Measurements from ENCODE around the gene TENT4A. TPM values are rescaled to one million over a fixed set of nuclear protein-coding genes. Genes with fewer than 3 reads are reported as not detected.

The TENT4A gene
- total RNA-seq, 1 donor from 2014 or later, result 13.0 TPM

- intact Hi-C loops (cut with DNase I), result no loop called here
- ATAC-seq (no peak), DNase-seq (ENCODE audit: missing footprints) (no peak)
Measured at GRCh38 chr5:6774721-6775204, 61.5 kb downstream of the TENT4A start.

- ATAC-seq (no peak), DNase-seq (ENCODE audit: missing footprints) (no peak)
- intact Hi-C loops (cut with DNase I), result no loop called here
Measured at GRCh38 chr5:6775571-6775970, 62.3 kb downstream of the TENT4A start.

- ATAC-seq (no peak), DNase-seq (ENCODE audit: missing footprints) (no peak)
- intact Hi-C loops (cut with DNase I), result no loop called here
Measured at GRCh38 chr5:6780802-6781391, 67.7 kb downstream of the TENT4A start.

DNA sequence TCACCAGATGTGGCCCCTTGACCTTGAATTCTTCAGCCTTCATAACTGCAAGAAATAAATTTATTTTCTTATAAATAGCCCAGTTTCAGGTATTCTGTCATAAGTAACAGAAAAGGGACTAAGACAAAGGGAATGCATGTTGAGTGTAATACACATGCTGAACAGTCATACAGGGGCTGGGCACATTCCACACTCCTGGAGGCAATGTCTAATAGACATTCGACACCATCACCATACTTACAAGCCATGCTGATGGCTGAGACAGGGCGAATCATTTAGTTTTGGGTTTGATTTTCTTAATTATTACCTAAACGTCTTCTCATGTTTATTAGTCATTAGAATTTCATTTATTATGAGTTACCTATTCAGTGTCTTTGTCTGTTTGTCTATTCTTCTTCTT is 68.5 kb downstream of the TENT4A start:
- no peak for ATAC-seq
- intact Hi-C loops (cut with DNase I), result no loop called here
- no peak for DNase-seq (ENCODE audit: missing footprints)

GRCh38 chr5:6783787-6784186 is 70.6 kb downstream of the TENT4A start:
- no peak for DNase-seq (ENCODE audit: missing footprints)
- intact Hi-C loops (cut with DNase I), result no loop called here
- no peak for ATAC-seq

DNA sequence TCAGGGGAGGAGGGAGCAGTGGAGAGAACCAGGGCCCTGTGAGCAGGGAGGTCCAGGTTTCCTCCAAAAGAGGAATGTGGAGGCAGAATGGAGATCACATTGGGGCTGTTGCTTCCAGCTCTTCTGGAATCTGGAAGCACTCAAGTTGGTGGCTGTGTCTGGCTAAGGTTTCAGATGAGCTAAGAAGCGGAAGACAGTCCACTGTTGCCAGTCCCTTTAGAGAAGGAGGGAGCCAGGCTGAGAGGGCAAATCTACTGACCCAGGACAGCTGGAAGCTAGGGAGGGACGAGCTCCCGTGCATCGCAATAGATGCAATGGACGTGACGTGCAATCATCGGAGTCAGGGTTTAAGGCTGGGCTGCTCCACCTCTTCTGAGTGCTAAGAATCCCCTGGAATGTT is 71.2 kb downstream of the TENT4A start:
- ATAC-seq (no peak), DNase-seq (ENCODE audit: missing footprints) (no peak)
- intact Hi-C loops (cut with DNase I), result no loop called here

- DNase-seq (ENCODE audit: missing footprints) (no peak), ATAC-seq (no peak)
- intact Hi-C loops (cut with DNase I), result no loop called here
Measured at GRCh38 chr5:6785161-6785860, 72.1 kb downstream of the TENT4A start.

DNA sequence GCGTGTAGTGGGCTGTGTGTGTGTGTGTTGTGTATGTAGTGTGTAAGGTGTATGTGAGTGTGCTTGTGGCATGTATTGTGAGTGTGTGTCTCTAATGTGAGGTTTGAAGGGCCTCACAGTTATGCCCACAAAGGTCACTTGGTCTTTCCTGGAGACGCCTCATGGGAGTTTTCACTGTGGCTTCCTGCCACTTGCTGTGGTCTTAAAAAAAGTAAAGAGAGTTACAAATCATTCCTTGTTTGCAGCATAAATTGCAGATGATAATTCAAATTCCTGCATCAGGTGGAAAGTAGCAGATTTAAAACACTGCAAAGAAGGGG is 72.6 kb downstream of the TENT4A start:
- no peak for DNase-seq (ENCODE audit: missing footprints)
- intact Hi-C loops (cut with DNase I), result no loop called here
- ATAC-seq, result no peak

DNA sequence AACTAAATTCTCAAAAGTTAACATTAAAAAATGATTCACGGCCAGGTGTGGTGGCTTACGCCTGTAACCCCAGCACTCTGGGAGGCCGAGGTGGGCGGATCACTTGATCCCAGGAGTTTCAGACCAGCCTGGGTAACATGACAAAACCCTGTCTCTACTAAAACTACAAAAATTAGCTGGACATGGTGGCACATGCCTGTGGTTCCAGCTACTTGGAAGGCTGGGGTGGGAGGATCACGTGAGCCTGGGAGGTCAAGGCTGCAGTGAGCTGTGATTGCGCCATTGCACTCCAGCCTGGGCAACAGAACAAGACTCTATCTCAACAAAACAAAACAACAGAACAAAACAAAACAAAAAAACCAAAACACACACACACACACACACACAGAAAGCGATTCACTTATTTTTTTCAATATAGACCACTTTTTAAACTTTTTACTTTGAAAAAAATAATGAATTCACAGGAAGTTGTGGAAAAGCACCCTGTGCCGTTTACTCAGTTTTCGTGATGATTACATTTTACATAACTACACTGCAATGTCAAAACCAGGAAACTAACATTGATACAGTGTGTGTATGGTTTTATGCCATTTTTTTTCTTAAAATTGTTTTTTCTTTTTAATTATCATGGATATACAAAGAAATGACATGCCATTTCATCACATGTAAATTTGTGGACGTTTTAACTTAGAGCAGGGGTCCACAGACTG is 73.7 kb downstream of the TENT4A start:
- ATAC-seq (no peak), DNase-seq (ENCODE audit: missing footprints) (peak; percentile 82)
- intact Hi-C loops (cut with DNase I), result no loop called here

DNA sequence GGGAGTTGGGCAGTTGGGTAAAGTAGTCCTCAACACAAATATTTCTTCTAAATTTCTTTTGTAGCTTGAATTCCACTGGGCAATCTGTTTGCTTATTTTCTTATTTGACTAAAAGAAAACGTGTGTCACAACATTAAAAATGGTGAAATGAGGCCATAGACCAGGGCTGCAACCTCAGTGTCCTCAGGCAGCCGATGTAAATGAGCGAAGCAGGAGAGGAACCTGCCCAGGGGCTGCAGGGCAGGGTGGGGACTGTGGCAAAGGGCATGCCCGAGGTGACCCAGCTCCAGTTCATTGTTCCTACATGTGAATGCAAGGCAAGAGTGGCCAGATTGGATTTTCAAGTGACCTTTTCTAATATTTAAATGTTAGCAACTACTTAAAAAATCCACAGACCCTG is 74.7 kb downstream of the TENT4A start:
- intact Hi-C loops (cut with DNase I), result no loop called here
- ATAC-seq (no peak), DNase-seq (ENCODE audit: missing footprints) (no peak)

DNA sequence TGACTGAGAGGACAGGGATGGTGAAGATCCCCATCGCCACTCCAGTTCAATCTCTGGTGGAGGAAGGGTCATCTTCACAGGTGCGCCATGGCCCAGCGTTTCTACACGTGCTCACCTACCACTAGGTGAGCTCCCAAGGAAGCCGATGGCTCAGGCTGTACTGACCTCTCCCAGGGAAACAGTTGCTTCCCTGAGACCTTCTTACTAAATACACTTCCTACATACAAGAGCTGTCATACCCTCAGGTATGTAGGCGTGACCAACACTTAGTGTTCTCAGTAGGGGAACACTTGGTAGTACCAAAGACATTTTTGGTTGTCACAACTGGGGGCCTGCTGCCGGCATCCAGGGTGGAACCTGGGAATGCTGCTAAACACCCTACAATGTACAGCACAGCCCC is 75.2 kb downstream of the TENT4A start:
- intact Hi-C loops (cut with DNase I), result no loop called here

DNA sequence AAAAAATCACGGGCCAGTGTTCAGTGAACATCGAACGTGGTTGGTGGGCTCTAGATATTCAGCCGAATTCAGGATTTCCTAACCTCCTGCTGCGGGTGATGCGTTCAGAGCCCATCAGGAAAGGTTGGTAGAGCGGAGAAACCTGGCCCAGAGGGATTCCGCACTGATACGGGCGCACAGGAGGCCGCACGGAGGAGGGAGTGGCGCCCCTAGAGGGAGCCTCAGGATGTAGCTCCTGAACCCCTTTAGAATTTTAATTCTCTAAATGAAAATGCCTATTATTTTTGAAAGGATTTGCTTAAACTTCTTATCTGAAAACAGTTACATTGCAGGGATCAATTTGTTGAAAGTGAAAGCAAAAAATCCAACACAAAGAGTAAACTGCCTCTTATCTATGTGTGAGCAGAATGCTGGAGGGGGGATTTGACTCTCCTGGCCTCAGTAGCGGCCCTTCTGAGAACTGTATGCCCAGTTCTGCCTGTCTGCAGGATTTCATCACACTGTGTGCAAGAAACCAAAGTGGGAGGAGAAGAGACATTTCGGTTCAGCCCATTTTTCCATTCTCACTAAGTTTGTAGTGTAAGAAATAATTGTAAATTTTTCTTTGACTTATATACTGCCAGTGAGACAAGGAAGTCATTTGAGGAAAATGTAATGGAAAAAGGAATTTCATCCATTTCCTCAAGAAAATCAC is 75.9 kb downstream of the TENT4A start:
- ATAC-seq, result no peak
- intact Hi-C loops (cut with DNase I), result no loop called here
- no peak for DNase-seq (ENCODE audit: missing footprints)

More for the DNA sequence above, 75.2 kb downstream of the TENT4A start:
- ATAC-seq (no peak), DNase-seq (ENCODE audit: missing footprints) (no peak)

DNA sequence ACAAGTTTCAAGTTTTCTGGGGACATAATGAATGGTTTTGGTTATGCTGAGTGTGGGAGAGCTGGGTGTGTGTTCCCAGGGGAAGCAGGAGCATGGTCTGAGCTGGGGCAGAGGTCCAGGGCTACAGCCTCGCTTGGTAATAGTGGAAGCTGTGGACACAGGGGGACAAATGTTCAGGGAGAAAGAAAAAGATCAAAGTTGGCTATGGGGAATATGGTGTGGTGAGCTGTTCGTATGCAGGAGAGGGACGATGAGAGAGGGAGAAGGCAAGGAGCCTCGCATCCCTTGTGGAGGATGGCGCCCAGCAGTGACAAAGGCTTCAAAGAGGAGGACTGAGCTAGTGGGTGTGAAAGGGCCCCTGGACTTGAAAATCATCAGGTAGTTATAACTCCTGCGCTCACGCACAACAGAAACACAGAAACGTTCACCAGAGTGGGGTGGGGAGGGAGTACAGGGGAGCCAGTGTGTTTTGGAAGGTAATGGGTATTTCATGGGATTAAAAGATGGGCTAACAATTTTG is 77.2 kb downstream of the TENT4A start:
- DNase-seq (ENCODE audit: missing footprints) (no peak), ATAC-seq (no peak)
- intact Hi-C loops (cut with DNase I), result no loop called here

DNA sequence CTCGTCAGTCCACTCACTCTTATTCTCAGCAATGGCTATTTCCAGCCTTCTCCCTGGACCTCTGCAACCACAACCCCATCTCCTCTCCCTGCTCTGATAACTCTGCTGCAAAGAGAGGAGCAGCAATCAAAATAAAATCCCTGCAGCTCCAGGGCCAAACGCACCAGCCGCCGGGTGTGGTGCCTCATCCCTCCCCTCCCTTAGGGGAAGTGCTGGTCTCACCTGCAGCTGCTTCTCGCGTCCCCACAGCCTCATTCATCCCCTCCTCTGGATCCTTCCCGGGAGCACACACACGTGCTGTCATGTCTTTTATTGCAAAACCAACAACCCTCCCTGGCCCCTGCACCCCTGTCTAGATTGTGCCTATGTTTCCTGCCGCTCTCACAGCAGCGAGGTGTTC is 77.8 kb downstream of the TENT4A start:
- no peak for ATAC-seq

DNA sequence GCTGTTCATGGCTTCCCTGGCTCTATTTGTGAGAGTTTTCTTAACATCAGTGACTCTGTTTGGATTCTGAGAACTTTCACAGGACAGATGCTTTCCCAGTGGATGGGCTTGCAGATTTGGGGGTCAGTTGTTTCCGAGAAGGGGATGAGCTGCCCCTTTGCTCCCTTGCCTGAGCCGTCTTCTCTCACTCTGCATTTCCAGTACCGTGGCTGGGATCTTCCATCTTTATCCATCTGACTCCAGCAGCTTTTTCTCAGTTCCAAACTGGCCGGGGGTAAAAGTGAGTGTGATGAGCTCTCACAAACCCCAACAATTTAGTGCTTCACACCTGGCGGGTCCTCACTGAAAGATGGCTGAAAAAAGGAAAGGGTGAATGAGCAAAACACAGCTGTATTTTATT is 79.1 kb downstream of the TENT4A start:
- DNase-seq (ENCODE audit: missing footprints) (no peak), ATAC-seq (no peak)
- intact Hi-C loops (cut with DNase I), result no loop called here

More for the DNA sequence above, 77.8 kb downstream of the TENT4A start:
- no peak for DNase-seq (ENCODE audit: missing footprints)
- intact Hi-C loops (cut with DNase I), result no loop called here

GRCh38 chr5:6792911-6793471 is 79.8 kb downstream of the TENT4A start:
- intact Hi-C loops (cut with DNase I), result no loop called here
- no peak for DNase-seq (ENCODE audit: missing footprints)
- no peak for ATAC-seq

DNA sequence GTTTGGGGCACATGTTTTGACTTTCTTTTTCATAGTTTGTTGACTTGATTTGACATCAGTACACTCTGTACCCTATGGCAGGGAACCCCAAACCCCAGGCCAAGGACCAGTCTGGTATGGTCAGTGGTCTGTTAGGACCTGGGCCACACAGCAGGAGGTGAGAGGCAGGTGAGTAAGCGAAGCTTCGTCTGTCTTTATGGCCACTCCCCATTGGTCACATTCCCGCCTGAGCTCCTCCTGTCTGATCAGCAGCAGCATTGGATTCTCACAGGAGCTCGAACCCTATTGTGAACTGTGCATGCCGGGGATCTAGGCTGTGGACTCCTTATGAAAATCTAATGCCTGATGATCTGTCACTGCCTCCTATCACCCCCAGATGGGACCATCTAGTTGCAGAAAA is 88.0 kb downstream of the TENT4A start:
- ATAC-seq (no peak), DNase-seq (ENCODE audit: missing footprints) (no peak)
- intact Hi-C loops (cut with DNase I), result no loop called here

DNA sequence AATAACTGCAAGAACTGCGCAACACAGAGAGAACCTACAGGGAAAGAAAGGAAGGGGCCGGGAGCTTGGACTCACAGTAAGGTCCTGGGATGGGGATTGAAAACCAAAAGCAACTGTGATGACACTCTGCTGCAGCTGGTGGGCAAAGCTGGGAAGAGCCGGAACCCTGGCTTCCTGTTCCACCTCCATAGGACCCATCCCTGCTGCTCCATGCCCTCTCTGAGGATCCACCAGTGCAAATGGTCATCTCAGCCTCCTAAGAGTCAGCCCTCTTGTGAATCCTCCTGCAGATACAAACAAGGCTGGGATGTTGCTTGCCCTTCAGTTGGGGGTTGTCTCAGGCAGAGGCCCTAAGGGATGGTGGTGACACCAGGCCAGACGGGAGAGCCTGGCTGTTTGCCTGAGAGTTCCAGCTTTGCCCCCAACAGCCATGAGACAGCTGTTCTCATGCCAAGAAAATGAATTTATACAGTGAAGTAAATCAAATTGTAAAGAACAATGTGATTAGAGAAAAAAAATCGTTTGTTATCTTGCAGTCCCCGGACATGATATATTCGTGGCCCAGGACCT is 90.8 kb downstream of the TENT4A start:
- intact Hi-C loops (cut with DNase I), result no loop called here

More for the DNA sequence above, 90.8 kb downstream of the TENT4A start:
- ATAC-seq (no peak), DNase-seq (ENCODE audit: missing footprints) (no peak)

Measured in Right ventricle myocardium inferior (tissue), 1 donor.